ENCODE measurements around the gene ACSM6.
A peak's percentile ranks its signal among the peaks of the same experiment; 100 is the strongest.

The ACSM6 gene

GRCh38 chr10:95260397-95260881 is 66.4 kb downstream of the ACSM6 start:
- H3K4me3 ChIP-seq (ENCODE audit: low read length): peak overlapping the region; percentile 20; the same call in 1 of the 2 replicates
- H3K4me1 ChIP-seq (ENCODE audit: low read length): peaks cover 46% of the 10 kb centered on the region
- no peaks in the 10 kb centered on the region for H3K27me3 ChIP-seq (replicated peaks; ENCODE audit: insufficient read depth, low read length)
- H3K27ac ChIP-seq (ENCODE audit: low read length): peak overlapping the region; percentile 93
- H3K79me2 ChIP-seq (ENCODE audit: low read length): peaks cover 37% of the 10 kb centered on the region
- H3F3A ChIP-seq (ENCODE audit: insufficient read depth, low read length): peaks cover 21% of the 10 kb centered on the region
- H2AFZ ChIP-seq (ENCODE audit: low read length): no peak overlapping the region
- H3K36me3 ChIP-seq (replicated peaks; ENCODE audit: insufficient read depth, low read length): 0 out of 2 replicates have a peak, but pooled peaks cover 6% of the 10 kb centered on the region
- H3K9me2 ChIP-seq (replicated peaks; ENCODE audit: insufficient read depth, low read length): no peaks in the 10 kb centered on the region
- no peak for TF ChIP-seq EZH2 (optimal IDR thresholded peaks at IDR 0.05; ENCODE audit: low read depth, low read length)
- TF ChIP-seq EZH2phosphoT487 (IDR thresholded peaks at IDR 0.05; ENCODE audit: low read length): no peak
- TF ChIP-seq CTCF (IDR thresholded peaks at IDR 0.05; ENCODE audit: low read length): no peak
- H4K20me1 ChIP-seq (ENCODE audit: insufficient read depth, low read length): no peaks in the 10 kb centered on the region
- peak; percentile 91 for DNase-seq
- H3K4me2 ChIP-seq (ENCODE audit: low read depth, low read length): peak overlapping the region; percentile 67
- no peaks in the 10 kb centered on the region for H3K9me3 ChIP-seq (replicated peaks; ENCODE audit: insufficient read depth, low read length)
- peak overlapping the region; percentile 43; the same call in 1 of the 2 replicates for H3K9ac ChIP-seq (ENCODE audit: low read length)

GRCh38 chr10:95260909-95261552 is 67.0 kb downstream of the ACSM6 start:
- H3F3A ChIP-seq (ENCODE audit: insufficient read depth, low read length): peaks cover 21% of the 10 kb centered on the region
- H3K9me3 ChIP-seq (replicated peaks; ENCODE audit: insufficient read depth, low read length): no peaks in the 10 kb centered on the region
- no peaks in the 10 kb centered on the region for H4K20me1 ChIP-seq (ENCODE audit: insufficient read depth, low read length)
- H3K27me3 ChIP-seq (replicated peaks; ENCODE audit: insufficient read depth, low read length): no peaks in the 10 kb centered on the region
- 0 out of 2 replicates have a peak, but pooled peaks cover 6% of the 10 kb centered on the region for H3K36me3 ChIP-seq (replicated peaks; ENCODE audit: insufficient read depth, low read length)
- H2AFZ ChIP-seq (ENCODE audit: low read length): no peak overlapping the region
- H3K4me1 ChIP-seq (ENCODE audit: low read length): peaks cover 46% of the 10 kb centered on the region
- peak overlapping the region; percentile 67 for H3K4me2 ChIP-seq (ENCODE audit: low read depth, low read length)
- peak overlapping the region; percentile 93 for H3K27ac ChIP-seq (ENCODE audit: low read length)
- no peaks in the 10 kb centered on the region for H3K9me2 ChIP-seq (replicated peaks; ENCODE audit: insufficient read depth, low read length)
- peak overlapping the region; percentile 43 for H3K9ac ChIP-seq (ENCODE audit: low read length)
- TF ChIP-seq EZH2 (optimal IDR thresholded peaks at IDR 0.05; ENCODE audit: low read depth, low read length) (no peak), EZH2phosphoT487 (IDR thresholded peaks at IDR 0.05; ENCODE audit: low read length) (no peak), CTCF (IDR thresholded peaks at IDR 0.05; ENCODE audit: low read length) (no peak)
- peak; percentile 38 for DNase-seq
- H3K79me2 ChIP-seq (ENCODE audit: low read length): peaks cover 36% of the 10 kb centered on the region
- H3K4me3 ChIP-seq (ENCODE audit: low read length): peak overlapping the region; percentile 20

GRCh38 chr10:95261926-95262325 is 67.9 kb downstream of the ACSM6 start:
- no peaks in the 10 kb centered on the region for H3K27me3 ChIP-seq (replicated peaks; ENCODE audit: insufficient read depth, low read length)
- no peaks in the 10 kb centered on the region for H3K9me3 ChIP-seq (replicated peaks; ENCODE audit: insufficient read depth, low read length)
- H3K9me2 ChIP-seq (replicated peaks; ENCODE audit: insufficient read depth, low read length): no peaks in the 10 kb centered on the region
- H4K20me1 ChIP-seq (ENCODE audit: insufficient read depth, low read length): no peaks in the 10 kb centered on the region
- peaks cover 46% of the 10 kb centered on the region for H3K4me1 ChIP-seq (ENCODE audit: low read length)
- H3K4me2 ChIP-seq (ENCODE audit: low read depth, low read length): no peak overlapping the region
- 0 out of 2 replicates have a peak, but pooled peaks cover 6% of the 10 kb centered on the region for H3K36me3 ChIP-seq (replicated peaks; ENCODE audit: insufficient read depth, low read length)
- DNase-seq: no peak
- TF ChIP-seq EZH2phosphoT487 (IDR thresholded peaks at IDR 0.05; ENCODE audit: low read length): no peak
- no peak for TF ChIP-seq CTCF (IDR thresholded peaks at IDR 0.05; ENCODE audit: low read length)
- no peak for TF ChIP-seq EZH2 (optimal IDR thresholded peaks at IDR 0.05; ENCODE audit: low read depth, low read length)
- H3K79me2 ChIP-seq (ENCODE audit: low read length): peaks cover 37% of the 10 kb centered on the region
- peak overlapping the region; percentile 14; the same call in 1 of the 2 replicates for H3K27ac ChIP-seq (ENCODE audit: low read length)
- peaks cover 21% of the 10 kb centered on the region for H3F3A ChIP-seq (ENCODE audit: insufficient read depth, low read length)
- H3K9ac ChIP-seq (ENCODE audit: low read length): no peak overlapping the region
- H2AFZ ChIP-seq (ENCODE audit: low read length): no peak overlapping the region
- H3K4me3 ChIP-seq (ENCODE audit: low read length): no peak overlapping the region
